GM23338 (cell line): ENCODE measurements around the gene ID3.
A peak's percentile ranks its signal among the peaks of the same experiment; 100 is the strongest.

ENCODE experiments used
- CREB1 ChIP-seq: fragments of 250-450 bp; sonication (Bioruptor Pico); IDR thresholded peaks from 2 replicates; pipeline ENCODE4 v1.5.0; 2020; ENCODE audit warnings: low read depth, mild to moderate bottlenecking, moderate library complexity
- EZH2 ChIP-seq: fragments of 200-600 bp; sonication (generic); IDR thresholded peaks from one replicate; pipeline ENCODE4 v1.8.0; 2017; ENCODE audit warnings: antibody characterized with exemption, mild to moderate bottlenecking, low read depth; ENCODE audit not compliant: unreplicated experiment
- EZH2phosphoT487 ChIP-seq: fragments of 200-600 bp; sonication (generic); IDR thresholded peaks from one replicate; pipeline ENCODE4 v1.8.1; 2018; ENCODE audit warnings: antibody characterized with exemption; ENCODE audit not compliant: unreplicated experiment
- POLR2AphosphoS5 ChIP-seq: IDR thresholded peaks from 2 replicates; pipeline ENCODE4 v1.6.1; 2016; ENCODE audit warnings: antibody characterized with exemption, low read depth
- ZNF331 ChIP-seq: fragments of 250-450 bp; sonication (Bioruptor Pico); IDR thresholded peaks from 2 replicates; pipeline ENCODE4 v1.5.0; 2020; ENCODE audit warnings: low read depth, mild to moderate bottlenecking, moderate library complexity
- TF ChIP-seq, protein P1 (sequence below), 2 experiments: fragments of 200-600 bp in 1 of 2; sonication (generic) in 1 of 2; conservative IDR thresholded peaks; 2 replicates each; pipeline versions ENCODE4 v1.5.1 to v1.6.1; 2016 to 2017; ENCODE audit warnings: antibody characterized with exemption in 2 of 2, low read depth in 2 of 2, mild to moderate bottlenecking in 2 of 2, moderate library complexity in 1 of 2
- TF ChIP-seq, protein P2 (sequence below): IDR thresholded peaks from one replicate; pipeline ENCODE4 v1.6.1; 2018; ENCODE audit warnings: antibody characterized with exemption; ENCODE audit not compliant: unreplicated experiment

DNA sequence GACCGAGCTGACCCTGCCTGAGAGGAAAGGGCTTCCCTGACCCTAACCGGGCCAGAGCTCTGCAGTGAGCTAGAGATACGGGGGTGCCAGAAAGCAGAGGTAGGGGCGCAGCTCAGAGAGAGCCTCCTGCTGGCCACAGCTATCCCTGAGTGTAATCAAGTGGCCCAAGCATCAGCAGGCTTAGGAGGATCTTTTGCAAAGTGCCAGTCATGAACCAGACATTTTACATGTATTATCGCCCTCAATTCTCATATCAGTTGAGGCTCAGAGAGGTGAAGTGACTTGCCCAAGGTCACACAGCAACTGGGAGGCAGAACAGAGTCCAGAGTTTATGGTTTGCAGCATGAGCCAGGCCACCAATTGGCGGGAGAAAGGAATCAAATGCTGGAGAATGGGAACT is 7.0 kb upstream of the ID3 start:
- TF ChIP-seq, protein P1, sequence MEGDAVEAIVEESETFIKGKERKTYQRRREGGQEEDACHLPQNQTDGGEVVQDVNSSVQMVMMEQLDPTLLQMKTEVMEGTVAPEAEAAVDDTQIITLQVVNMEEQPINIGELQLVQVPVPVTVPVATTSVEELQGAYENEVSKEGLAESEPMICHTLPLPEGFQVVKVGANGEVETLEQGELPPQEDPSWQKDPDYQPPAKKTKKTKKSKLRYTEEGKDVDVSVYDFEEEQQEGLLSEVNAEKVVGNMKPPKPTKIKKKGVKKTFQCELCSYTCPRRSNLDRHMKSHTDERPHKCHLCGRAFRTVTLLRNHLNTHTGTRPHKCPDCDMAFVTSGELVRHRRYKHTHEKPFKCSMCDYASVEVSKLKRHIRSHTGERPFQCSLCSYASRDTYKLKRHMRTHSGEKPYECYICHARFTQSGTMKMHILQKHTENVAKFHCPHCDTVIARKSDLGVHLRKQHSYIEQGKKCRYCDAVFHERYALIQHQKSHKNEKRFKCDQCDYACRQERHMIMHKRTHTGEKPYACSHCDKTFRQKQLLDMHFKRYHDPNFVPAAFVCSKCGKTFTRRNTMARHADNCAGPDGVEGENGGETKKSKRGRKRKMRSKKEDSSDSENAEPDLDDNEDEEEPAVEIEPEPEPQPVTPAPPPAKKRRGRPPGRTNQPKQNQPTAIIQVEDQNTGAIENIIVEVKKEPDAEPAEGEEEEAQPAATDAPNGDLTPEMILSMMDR (conservative IDR thresholded peaks at IDR 0.05; ENCODE audit: low read depth in 2 of 2): peak; percentile 62 to 72
- TF ChIP-seq, protein P2, sequence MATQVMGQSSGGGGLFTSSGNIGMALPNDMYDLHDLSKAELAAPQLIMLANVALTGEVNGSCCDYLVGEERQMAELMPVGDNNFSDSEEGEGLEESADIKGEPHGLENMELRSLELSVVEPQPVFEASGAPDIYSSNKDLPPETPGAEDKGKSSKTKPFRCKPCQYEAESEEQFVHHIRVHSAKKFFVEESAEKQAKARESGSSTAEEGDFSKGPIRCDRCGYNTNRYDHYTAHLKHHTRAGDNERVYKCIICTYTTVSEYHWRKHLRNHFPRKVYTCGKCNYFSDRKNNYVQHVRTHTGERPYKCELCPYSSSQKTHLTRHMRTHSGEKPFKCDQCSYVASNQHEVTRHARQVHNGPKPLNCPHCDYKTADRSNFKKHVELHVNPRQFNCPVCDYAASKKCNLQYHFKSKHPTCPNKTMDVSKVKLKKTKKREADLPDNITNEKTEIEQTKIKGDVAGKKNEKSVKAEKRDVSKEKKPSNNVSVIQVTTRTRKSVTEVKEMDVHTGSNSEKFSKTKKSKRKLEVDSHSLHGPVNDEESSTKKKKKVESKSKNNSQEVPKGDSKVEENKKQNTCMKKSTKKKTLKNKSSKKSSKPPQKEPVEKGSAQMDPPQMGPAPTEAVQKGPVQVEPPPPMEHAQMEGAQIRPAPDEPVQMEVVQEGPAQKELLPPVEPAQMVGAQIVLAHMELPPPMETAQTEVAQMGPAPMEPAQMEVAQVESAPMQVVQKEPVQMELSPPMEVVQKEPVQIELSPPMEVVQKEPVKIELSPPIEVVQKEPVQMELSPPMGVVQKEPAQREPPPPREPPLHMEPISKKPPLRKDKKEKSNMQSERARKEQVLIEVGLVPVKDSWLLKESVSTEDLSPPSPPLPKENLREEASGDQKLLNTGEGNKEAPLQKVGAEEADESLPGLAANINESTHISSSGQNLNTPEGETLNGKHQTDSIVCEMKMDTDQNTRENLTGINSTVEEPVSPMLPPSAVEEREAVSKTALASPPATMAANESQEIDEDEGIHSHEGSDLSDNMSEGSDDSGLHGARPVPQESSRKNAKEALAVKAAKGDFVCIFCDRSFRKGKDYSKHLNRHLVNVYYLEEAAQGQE: no peak
- TF ChIP-seq EZH2: no peak
- no peak for TF ChIP-seq CREB1 (CRISPR knock-in tag)
- no peak for TF ChIP-seq EZH2phosphoT487
- no peak for TF ChIP-seq POLR2AphosphoS5
- no peak for TF ChIP-seq ZNF331 (CRISPR knock-in tag)
